Activated T-cell treated with anti-CD3 and anti-CD28 coated beads for 4 hours (primary cell): ENCODE results near the gene PLAC1.

Experiments used
- DNase-seq: peaks from one replicate; pipeline ENCODE4 v3.0.0-alpha.2; 2020

Gene PLAC1

DNA sequence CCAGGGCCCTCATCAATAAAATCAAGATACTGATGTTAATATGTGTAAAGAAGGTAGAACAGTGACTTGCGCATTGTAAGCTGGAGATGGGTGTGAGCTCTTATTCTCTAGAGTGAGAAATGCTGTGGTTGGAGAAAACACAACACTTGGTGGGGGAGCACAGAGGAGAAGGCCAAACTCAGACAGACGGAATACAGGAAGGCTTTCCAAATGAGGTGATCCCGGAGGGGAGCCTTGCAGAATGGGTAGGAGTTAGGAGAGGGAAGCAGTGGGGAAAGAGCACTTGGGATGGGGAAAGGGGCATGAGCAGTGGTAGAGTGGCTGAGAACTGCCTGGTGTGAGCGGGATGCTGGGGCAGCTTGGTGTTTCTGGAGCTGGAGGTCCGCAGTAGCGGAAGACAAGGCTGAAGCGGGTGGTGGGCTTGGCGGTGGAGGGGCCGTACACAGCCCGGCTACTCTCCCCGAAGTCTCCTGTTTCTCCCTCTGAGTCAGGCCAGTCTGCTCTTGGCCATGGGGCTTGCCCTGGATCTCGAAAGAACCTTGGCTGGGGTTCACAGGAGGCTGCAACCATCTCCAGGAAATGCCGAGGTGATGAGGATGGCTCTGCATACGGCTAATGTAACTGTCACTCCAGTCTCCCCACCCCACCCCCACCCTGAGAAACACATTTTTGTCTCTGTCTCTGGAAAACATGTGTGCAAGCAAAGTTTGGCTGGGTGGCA lies 11.3 kb upstream of the PLAC1 start:
- no peak for DNase-seq

DNA sequence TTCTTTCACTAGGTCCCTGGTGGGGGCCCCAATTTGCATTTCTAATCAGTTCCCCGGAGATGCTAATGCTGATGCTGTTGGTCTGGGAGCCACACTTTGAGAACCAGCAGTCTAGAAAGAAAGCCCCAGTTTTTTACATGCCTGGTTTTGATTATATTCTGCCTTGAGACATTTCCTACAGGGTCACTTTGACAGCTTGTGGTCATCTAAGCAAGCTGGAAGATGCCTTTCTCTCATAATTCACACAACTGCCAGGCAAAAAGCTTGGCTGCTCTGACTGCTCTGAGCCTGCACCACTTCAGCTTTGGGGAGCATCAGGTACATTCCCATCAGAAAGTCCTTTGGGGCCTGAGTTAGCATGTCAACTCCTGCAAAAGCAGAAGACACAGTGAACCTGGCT lies 5.9 kb upstream of the PLAC1 start:
- DNase-seq: no peak

DNA sequence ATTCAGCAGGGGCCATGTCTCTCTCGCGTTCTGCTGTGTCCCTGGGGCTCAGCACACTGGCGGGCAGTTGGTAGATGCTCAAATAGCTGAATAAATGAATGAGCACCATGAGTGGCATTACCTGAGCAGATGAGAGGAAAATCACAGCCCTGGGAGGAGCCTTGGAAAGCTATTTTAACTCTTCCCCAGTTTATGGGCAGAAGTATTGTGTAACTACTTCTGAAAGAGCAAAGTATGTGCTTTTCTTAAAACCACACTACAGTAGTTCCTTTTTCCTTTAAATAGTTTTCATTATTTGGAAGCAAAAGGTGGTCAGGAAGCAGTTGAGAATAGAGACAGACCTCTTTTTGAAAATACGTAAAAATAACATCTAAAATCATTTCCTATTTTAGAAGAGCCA lies 3.0 kb upstream of the PLAC1 start:
- no peak for DNase-seq

DNA sequence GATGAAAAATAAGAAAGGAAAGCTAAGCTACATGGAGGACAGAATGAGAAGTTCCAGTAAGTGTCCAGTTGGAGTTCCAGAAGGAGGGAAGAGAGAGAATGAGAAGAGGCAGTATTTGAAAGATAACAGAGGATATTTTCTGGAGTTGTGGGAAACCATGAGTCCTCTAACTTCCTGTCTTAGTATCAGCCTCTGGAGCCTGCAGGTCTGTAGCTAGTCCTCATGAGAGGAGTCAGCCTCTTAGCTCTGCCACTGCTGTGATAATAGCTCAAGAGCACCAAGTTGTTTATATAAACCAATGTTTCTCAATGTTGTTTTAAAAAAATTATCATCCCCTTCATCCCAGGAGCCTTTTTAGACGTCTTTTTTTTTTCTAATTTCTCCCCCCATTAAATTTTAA lies 2.4 kb upstream of the PLAC1 start:
- DNase-seq: no peak

DNA sequence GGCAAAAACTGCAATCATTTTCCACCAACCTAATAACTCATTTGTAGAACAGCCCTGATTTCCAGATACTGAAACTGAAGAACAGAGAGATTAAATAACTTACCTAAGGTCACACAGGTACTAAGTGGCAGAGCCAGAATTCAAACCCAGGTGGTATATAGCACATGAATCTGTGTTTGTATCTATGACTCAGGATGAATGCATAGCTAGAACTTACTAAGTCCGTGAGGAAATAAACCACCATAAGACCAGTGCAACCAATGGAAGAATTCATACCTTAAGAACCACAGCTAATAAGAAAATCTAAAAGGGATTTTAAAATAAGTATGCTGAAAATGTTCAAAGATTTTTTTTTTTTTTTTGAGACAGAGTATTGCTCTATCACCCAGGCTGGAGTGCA lies 1.5 kb upstream of the PLAC1 start:
- DNase-seq: no peak

DNA sequence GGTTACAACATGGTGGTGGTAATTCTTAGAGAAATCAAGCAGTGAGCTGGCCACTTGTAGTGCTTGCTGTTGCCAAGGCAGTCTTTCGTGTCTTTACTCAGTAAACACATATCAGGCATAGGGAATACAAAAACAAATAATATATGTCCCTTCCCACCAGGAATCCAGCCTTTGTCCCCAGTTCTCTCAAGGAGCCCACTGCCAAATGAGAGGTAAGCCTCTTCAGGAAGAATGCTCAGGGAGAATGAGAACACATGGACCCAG lies 421 bp upstream of the PLAC1 start:
- DNase-seq: no peak

DNA sequence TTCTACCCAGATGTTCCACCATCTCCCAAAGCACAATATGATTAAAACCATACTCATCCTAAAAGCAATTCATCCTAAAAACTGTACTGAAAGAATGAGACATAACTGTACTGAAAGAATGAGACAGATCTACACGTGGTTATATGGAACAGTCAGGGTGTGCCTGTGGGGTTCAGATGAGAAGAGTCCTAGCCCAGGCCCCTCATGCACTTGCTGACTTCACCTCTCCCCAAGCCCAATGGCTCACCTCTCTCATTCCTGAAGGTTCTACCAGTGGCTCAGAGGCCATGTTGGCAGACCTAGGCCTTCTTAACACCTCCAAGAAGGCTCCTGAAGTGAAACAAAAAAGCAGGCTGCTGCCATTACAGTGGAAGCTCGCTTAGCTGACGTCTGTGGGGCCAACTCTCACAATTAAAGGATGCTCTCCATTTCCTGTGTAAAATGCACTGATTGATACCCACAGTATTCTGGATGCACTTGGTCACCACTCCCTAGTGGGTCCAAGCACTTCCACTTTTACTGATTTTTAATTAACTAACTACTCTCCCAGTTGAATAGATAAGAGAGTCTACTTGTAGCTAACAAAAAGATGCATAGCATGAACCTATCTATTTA lies 3.8 kb downstream of the PLAC1 start:
- DNase-seq: no peak

DNA sequence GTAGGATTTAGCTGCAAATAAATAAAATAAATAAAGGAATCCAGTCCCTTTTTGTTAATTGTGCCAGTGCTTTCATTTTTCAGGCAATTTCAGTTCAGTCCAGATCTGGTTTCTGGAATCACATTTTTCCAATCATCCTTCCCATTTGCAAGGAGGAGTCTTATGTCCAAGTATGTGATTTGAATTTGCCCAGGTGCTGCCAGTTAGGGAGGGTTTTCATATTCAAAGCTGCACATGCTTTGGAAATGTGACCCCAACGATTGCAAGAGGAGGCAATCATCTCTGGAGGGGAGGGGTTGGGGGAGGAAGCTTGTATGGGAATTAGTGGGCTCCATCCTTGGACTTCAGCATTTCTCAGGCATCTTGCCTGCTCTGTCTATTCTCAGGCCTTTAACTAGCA lies 4.4 kb downstream of the PLAC1 start:
- DNase-seq: no peak

DNA sequence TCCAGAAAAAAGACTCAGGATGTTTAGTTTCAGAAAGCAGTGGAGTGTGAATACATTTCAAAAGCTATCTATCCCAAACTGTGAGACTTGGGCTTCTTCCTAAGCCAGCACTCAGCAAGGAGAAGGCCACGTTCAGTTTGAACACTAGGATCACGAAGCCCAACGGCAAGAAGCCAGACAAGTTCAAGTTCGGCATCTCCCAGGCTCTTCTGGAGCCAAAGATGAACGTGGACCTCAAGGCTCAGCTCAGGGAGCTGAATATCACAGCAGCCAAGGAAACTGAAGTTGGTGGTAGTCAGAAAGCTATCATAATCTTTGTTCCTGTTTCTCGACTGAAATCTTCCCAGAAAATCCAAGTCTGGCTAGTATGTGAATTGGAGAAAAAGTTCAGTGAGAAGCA lies 7.6 kb downstream of the PLAC1 start:
- DNase-seq: no peak

DNA sequence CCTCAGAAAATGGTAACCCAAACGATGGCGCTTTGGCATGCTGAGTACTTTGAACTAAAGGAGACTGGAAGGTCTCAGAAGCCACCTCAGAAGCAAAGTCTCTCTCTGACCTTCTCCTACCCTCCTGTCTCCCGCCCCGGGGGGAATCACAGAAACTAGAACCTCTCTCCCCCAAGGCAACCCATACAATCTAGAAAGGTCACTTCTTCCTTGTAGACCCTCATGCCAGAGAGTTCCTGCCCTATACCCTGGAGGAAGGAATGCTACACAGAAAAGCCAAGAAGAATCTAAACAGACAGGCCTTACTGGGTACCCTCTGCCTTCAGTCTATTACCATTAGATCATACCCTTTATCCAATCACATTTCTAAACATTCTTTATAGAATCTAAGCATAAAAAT lies 8.5 kb downstream of the PLAC1 start:
- DNase-seq: no peak

DNA sequence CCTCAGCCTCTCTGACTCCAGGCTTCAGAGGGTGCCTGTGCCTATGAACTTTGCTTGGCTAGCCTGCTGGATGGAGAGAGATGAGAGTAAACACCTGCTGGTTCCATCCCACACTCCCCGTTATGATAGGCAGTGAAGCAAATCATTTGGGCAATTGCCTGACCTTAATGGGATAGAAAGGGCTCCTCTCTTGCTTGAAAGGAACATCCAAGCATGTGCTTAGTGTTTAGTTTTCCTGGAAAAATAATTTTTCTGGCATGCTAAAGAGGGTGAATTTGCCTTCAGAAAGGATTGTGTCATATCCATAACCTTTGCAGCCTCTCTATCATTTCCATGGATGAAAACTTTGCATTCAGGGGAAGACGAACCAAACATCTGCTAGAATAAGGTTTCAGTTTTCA lies 10.8 kb downstream of the PLAC1 start:
- no peak for DNase-seq

DNA sequence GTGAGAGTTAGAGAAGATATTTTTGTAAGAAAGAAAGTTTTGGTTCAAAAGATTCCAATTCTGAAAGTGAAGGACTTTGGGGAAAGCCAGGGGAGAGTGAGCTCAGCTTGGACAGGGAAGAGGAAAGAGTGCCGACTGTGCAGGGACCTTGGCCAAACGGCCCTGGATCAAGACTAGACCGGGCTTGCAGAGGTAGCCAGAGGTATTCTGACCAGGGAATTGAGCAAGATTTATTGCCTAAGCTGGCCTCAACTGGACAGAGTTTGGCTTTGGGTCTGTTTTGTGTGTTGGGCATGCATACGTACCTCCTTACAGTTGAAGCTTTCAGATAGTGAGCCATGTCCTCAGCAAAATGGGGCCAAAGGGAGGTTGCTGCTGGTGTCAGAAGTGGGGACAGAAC lies 11.6 kb downstream of the PLAC1 start:
- no peak for DNase-seq

DNA sequence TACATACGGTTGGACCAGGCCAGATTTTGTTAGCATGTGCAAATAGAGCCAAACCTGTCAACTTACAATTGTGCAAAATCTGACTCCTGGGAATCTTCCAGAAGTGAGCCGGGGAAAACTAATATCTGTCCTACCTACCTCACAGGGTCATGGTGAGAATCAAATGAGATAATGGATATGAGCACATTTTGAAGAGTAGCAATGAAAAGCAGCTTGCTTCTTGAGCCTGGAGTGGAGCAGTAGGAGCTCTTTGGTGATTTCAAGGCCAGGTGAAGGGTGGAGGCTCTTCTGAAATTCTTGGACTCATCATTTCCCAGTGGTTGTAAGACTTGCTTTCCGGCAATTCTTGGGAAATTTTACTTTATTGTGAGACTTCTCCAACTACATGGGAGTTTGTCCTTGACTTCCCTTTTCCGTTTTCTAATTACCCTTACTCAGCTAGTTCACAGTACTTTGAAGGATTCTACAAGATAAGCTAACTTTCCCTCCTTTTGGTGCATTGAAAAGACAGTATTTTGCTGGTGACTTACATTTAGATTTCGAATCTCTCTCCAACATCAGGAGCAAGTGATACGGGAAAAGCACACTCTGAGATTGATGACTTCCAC lies 12.2 kb downstream of the PLAC1 start:
- no peak for DNase-seq

DNA sequence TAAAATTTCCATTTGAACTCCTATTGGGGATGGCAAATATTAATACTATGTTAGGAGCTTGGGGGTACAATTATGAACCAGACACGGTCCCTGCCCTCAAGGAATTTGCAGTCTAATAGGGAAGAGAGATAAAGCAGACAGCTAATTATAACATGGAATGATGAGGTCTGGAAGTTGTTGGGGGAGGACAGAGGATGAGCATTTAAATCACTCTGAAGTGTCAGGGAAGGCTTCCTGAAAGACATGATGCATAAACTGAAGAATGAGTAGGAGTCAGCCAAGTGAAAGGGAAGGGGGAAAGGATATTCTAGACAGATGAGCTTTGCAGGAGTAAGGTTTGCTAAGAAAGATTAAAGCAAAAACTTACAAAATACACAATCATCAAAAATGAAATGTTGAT lies 15.9 kb downstream of the PLAC1 start:
- no peak for DNase-seq

DNA sequence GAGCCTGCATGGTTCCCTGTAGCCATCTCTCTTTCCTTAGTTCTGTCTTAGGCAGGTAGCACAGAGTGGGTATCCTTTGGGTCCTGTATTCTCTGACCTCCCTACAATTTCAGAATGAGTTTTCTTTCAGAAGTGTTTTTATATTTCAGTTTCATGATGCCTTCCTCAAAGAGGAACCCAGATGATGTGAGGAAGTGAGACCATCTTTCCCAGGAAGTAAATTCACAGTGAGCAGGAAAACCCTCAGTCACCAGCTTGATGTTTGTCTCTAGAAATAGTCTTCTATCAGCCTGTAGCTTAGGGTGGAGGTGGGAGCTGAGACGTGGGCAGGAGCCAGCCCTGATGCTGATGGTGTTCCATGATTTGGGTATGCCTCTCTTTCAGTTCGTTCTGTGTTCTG lies 16.9 kb downstream of the PLAC1 start:
- no peak for DNase-seq

DNA sequence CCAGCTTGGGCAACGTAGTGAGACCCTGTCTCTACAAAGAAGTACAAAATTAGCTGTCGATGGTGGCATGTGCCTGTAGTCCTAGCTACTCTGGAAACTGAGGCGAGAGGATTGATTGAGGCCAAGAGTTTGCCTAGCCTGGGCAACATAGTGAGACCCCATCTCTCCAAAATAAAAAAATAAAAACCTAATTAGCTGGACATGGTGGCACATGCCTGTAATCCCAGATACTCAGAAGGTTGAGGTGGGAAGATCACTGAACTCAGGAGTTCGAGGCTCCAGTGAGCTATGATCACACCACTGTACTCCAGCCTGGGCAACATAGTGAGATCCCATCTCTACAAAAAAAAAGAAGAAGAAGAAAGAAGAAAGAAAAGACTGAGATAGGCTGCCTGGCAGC lies 17.4 kb downstream of the PLAC1 start:
- DNase-seq: no peak

DNA sequence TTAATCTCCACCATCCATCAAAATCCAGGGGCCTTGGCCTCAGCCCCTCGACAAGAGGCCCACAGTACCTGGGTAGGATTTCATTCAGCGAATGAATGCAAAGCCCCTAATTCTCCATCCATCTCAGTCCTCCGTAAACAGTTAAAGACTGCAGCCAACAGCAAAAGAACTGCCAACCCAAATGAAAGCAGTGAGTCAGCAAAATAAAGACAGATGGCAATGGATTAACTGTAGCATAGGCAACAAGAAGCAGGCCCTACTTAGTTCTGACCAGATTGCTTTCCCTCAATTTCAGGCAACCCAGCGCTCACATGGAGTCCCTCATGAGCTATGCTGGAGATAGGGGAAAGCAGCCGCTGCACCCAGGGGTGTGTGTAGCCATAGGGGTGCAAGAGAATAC lies 21.4 kb downstream of the PLAC1 start:
- no peak for DNase-seq

DNA sequence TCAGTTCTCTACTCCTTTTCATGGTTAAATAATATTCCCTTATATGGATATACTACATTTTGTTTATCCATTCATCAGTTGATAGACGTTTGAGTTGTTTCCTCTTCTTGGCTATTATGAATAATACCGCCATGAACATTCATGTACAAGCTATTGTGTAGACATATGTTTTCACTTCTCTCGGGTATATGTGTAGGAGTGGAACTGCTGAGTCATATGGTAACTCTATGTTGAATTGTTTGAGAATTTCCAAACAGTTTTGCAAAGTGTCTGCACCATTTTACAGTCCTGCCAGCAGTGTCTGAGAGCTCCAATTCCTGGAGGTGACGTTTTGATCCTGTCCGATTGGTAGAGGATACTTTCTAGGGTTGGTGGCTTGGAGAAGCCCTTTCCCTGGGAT lies 23.6 kb downstream of the PLAC1 start:
- DNase-seq: no peak

DNA sequence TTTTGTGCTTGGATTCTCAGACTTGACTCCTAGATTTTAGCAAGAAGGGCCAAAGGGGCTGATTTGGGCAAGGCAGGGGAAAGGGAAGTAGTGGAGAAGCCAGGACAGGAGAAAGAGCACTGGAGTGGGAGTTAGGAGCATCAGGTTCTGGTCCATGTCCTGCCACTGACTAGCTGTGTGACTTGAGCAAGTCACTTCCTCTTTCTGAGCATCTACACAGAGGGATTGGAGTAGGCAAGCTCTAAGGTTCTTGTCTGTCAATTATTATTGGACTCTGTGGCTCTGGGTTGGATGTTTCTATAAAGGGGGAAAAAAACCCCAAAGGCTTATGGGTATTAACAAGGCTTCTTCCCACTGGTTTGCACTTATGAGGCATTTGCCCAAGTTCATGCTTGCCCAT lies 24.4 kb downstream of the PLAC1 start:
- no peak for DNase-seq

DNA sequence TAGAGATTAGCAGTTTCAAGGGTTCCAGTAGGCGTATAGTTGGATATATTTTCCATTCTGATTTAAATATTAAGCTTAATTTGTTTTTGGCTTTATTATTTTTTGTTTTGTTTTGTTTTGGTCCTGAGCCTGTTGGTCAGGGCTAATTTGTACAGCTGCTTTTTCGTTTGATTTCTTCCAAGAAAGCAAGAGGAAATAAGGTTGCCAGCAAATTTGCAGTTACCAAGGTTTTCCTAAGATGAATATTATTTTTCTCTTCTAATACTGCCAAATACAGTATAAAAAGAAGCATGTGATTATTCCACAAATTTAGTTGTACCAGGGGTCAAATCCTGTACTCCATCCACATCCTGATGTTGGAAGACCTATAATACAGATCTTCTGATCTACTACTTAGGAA lies 24.9 kb downstream of the PLAC1 start:
- no peak for DNase-seq

DNA sequence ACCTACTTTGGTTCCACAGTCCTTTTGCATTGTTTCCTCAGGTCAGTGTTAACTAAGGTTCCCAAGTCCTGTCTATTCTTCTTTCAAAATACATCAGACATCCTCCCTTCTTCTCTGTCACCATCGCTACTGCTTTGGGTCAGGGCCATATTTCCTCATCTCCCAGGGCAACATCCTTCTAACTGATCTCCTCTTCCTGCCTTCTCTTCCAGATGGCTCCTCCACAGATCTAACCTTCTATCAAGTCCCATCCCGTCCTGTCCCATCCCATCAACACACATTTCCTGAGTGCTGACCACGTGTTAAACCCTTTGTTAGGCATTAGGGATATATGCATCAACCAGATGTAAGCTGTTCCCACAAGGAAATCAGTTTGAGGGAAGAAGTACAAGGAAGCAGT lies 25.9 kb downstream of the PLAC1 start:
- no peak for DNase-seq

DNA sequence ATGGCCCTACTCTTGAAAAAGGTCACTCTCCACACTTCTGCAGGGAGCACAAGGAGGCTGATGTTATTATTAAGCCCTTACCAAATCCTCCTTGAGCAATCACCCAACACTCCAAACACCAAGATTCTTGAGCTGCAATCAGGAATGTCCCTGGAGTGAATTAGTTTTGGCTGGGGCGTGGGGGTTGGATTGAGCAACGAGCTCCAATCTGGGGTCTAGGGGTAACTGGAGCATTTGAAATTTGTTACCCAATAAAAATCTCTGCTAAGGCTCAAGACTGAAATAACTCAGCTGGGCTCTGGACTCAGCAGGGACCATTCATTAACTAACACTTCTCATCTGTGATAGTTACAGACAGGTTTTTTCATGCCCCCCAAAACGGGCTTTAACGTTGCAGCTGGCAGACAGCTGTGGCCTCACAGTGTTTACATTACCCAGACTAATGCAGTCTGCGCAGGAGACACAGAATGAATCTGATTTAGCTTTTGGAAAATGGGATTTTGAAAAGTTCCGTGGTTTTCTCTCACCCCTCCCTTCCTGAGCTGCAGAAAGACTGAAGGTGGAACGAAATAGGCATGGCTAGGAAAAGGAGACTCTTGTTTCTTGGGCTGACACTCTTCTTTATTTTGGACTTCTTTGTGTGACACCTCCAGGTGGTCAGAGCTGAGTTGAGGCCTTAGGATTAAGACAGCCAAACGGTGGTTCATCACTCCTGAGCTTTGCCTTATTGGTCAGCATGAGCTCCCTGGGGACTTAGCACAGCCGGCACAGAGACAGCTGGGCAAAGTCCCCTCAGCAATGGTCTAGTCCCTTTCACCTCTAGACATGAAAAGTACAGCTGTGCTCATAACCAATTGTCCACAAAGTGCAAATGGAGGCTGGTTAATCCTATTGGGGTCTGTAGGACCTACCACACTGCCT lies 26.6 kb downstream of the PLAC1 start:
- no peak for DNase-seq

DNA sequence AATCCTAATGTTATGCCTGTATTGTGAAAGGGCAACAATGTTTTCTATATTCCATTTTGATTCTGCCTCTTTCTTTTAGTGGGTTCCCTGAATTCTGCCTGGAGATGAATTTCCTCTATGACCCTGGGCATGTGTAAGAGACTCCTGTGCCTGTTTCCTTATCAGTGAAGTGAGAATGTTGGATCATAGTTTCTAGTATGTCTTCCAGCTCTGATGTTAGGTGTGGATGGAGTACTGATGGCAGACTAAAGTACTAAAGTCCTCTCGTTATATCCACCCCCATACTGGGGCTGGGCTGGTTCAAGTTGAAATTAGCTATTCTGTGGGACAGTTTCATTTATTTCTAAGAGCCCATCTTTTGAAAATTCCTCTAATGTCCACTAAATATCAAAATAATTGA lies 29.6 kb downstream of the PLAC1 start:
- DNase-seq: no peak

DNA sequence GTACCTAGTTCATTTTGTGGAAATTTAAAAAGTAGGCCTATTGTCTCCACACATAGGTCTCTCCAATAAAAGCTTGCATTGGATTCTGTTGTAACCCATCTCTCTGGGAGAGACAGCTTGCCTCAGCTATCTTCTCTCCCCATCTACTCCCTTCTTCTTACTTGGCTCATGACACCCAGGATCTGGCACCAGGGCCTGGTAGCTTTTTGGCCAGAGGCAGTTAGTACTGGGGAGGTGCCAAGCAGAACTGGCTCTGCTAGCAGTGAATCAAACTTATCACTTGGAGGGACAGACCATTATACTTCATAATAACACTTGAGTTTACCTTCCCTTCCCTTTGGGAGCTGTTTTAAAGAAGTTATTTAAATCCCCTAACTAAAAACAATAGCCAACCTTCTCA lies 31.8 kb downstream of the PLAC1 start:
- DNase-seq: no peak
